Islet of Langerhans (tissue), 1 donor: ENCODE measurements around the gene KLF13.

Experiments
- FAIRE-seq: peaks from one replicate; lab custom pipeline; 2011; peaks lifted over from hg19 to GRCh38; lab: Jason Lieb, UNC

KLF13 gene

DNA sequence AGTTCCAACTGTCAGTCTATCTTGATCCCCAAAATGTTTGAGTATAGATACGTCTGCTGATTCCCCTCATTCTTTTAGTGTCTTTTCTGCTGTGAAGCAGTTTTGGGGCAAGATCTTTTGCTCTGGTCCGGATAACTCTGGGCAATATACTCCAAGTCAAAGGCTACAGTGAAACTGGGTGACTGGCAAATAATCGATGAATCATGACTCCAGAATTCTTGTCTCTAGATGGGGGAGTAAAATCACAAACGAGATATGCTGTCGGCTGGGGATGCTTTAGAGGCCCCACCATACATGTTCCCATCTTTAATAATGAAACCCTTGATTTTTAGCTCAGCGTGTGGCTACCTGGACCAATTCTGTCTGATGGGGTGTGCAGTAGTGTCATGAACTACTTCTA, 76.5 kb downstream of the KLF13 start:
- no peak for FAIRE-seq

- FAIRE-seq, result no peak
Measured at GRCh38 chr15:31403606-31404005, 77.0 kb downstream of the KLF13 start.

DNA sequence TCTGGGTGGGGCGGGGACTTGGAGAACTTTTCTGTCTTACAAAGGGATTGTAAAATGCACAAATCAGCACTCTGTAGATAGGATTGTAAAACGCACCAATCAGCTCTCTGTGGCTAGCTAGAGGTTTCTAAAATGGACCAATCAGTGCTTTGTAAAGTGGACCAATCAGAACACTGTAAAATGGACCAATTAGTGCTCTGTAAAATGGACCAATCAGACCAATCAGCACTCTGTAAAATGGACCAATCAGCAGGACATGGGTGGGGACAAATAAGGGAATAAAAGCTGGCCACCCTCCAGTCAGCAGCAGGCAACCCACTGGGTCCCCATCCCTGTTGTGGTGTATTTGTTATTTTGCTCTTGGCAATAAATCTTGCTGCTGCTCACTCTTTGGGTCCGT, 77.7 kb downstream of the KLF13 start:
- no peak for FAIRE-seq

GRCh38 chr15:31405200-31405920, 78.7 kb downstream of the KLF13 start:
- no peak for FAIRE-seq

GRCh38 chr15:31407376-31407775, 80.7 kb downstream of the KLF13 start:
- no peak for FAIRE-seq

GRCh38 chr15:31407851-31408250, 81.2 kb downstream of the KLF13 start:
- FAIRE-seq, result no peak

GRCh38 chr15:31408724-31409123, 82.1 kb downstream of the KLF13 start:
- no peak for FAIRE-seq

GRCh38 chr15:31409171-31409570, 82.5 kb downstream of the KLF13 start:
- no peak for FAIRE-seq

- no peak for FAIRE-seq
Measured at GRCh38 chr15:31412824-31413223, 86.2 kb downstream of the KLF13 start.

DNA sequence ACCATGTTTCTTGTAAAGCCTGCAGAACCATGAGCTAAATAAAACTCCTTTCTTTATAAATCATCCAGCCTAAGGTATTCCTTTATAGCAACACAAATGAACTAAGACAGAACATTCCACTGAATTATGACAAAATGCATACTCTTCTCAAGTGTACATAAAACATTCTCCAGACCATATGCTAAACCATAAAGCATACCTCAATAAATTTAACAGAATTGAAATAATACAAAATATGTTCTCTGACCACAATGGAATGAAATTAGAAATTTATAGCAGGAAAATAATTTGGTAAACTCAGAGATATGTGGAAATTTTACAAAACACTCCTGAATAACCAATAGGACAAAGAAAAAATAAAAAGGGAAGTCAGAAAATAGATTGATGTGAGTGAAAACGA, 88.6 kb downstream of the KLF13 start:
- FAIRE-seq, result no peak

DNA sequence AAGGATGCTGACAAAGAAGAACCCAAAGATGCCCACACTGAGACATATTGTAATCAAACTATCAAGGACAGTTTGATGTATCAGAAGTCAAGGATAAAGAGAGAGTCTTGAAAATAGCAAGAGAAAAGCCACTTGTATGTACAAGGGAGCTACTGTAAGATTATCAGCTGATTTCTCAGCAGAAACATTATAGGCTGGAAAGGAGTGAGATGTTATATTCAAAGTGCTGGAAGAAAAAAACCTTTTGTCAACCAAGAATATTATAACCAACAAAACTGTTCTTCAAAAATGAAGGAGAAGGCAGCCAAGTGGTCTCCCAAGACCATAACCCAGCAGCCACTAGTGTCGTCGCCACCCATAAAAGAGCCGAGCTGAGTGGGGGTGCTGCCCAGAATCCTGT, 93.2 kb downstream of the KLF13 start:
- FAIRE-seq, result no peak

DNA sequence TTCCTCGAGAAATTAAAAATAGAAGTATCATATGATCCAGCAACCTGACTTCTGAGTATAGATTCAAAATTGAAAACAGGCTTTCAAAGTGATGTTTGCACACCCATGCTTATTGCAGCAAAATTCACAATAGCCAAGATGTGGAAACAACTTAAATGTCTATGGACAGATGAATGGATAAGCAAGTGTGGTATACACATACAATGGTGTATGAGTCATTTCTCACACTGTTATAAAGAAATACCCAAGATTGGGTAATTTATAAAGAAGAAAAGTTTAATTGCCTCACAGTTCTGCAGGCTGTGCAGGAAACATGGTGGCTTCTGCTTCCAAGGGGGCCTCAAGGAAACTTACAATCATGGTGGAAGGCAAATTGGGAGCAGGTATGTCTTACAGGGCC, 100.8 kb downstream of the KLF13 start:
- no peak for FAIRE-seq
